ENCODE results near the gene LCOR.
"Not testable (repeated sequence)": the region's sequence is repeated elsewhere in the genome, so short reads cannot be mapped to it uniquely, and the experiment has no call there.

The LCOR gene

GRCh38 chr10:96840841-96841518 is 8.9 kb downstream of the LCOR start:
- DNase-seq, result peak in 3 of 4 experiments; percentile 25 to 55 (median 34)

DNA sequence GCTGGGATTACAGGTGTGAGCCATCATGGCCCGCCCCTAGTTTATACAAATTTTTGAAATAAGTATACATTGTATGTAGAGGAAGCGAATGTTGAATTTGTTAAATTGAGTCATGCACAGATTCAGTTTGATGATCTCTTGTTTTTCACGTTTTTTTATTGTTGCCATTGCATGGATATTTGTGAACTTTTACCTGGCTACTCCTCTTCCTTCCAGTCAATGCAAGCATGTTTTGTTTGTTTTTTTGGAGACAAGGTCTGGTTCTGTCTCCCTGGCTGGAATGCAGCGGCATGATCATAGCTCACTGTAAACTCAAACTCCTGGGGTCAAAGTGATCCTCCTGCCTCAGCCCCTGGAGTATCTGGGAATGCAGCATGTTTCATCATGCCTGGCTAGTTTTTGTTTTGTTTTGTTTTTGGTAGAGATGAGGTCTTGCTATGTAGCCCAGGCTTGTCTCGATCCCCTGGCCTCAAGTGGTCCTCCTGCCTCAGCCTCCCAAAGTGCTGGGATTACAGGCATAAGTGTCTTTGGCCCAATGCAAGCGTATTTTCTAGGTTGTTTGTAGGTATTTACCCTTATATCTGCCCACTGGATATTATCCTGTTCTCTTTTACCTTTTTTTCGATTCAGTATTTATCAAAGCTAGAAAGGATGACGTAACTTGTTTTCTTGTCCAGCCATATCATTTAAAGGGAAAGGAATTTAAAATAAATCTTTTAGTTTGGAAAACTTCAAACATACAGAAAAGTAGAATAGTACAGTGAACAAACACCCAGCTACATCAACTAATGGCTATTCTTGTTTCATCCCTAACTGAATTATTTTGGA is 11.0 kb downstream of the LCOR start:
- no peak for DNase-seq

GRCh38 chr10:96843823-96844222 is 11.7 kb downstream of the LCOR start:
- no peak for DNase-seq

- DNase-seq, result no peak
Measured at GRCh38 chr10:96846395-96846794, 14.3 kb downstream of the LCOR start.

- DNase-seq, result no peak
Measured at GRCh38 chr10:96846926-96847325, 14.8 kb downstream of the LCOR start.

DNA sequence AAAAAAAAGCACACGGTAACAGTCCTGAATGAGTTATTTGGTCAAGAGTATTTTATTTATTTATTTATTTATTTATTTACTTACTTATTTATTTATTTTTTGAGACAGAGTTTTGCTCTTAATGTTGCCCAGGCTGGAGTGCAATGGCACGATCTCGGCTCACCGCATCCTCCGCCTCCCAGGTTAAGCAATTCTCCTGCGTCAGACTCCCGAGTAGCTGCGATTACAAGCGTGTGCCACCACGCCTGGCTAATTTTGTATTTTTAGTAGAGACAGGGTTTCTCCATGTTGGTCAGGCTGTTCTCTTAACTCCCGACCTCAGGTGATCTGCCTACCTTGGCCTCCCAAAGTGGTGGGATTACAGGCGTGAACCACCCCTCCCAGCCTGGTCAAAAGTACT is 15.3 kb downstream of the LCOR start:
- DNase-seq, result not testable (repeated sequence)

DNA sequence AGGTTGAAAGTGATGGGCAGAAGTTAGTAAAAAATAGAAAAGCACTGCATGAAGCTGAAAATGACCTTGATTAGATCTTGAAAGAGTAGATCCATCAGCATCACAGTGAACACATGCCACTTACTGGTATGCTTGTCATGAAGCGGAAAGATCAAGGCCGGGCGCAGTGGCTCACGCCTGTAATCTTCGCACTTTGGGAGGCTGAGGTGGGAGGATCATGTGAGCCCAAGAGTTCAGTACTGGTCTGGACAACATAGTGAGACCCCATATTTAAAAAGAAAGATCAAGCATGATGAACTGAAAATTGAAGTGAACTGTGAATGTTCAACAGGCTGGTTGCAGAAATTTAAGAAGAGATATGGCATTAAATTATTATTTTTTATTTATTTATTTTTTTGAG is 18.0 kb downstream of the LCOR start:
- DNase-seq, result no peak

DNA sequence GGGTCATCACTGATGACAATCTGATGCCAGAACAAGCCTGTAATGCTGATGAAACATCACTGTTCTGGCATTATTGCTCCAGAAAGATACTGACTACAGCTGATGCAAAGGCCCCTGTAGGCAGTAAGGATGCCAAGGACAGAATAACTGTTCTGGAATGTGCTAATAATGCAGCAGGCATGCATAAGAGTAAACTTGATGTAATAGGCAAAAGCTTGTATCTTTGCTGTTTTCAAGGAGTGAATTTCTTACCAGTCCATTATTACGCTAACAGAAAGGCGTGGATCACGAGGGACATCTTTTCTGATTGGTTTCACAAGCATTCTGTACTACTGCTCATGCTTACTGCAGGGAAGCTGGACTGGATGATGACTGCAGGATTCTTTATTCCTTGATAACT is 18.7 kb downstream of the LCOR start:
- no peak for DNase-seq

DNA sequence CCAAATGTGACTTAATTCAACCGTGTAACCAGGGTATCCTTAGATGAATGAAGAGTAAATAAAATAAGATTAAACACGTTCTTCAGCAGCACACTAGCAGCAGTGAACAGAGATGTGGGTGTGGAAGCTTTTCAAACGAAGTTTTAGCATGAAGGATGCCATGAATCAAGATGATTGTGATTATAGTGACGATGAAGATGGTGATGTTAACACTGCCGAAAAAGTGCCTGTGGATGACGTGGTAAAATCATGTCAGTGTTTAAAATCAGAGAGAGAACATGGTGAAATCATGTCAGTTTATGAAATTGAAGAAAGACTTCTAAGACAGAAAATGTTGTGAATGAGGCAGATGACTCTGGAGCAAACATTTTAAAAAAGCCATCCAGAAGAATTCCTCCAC is 19.2 kb downstream of the LCOR start:
- DNase-seq, result no peak

- DNase-seq, result no peak
Measured at GRCh38 chr10:96856317-96856716, 24.2 kb downstream of the LCOR start.

DNA sequence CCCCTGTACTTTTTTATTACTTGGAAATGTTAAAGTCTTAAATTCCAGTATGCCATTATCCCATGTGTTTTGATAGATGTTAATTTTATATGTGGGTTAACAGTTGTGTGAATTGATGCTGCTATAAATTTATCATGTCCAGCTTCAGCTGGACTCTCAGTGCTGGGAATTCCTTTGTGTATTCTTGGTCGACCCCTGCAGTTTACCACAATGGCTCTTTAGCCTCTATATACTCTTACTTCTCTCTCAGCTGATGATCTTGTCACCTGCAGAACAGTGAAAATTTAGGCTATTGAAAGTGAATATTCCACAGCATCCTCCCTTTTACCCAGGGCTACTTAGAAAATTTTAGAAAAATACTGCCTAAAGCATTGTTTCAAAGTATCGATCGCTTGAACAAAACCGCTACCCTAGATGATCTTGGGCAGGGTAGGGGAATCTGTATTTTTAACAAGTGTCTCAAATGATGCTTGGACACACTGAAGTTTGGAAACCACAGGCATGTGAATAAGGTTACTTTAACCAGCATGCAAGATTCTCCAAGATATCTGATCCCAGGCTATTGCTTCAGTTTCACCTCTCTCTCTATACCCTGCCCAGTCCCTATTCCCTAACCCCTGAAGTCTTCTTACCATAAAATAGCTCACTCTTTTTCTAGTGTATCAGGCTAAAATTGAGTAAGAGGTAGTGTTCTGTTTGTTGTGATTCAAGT is 25.4 kb downstream of the LCOR start:
- DNase-seq, result no peak

GRCh38 chr10:96858038-96858705 is 26.1 kb downstream of the LCOR start:
- no peak for DNase-seq

DNA sequence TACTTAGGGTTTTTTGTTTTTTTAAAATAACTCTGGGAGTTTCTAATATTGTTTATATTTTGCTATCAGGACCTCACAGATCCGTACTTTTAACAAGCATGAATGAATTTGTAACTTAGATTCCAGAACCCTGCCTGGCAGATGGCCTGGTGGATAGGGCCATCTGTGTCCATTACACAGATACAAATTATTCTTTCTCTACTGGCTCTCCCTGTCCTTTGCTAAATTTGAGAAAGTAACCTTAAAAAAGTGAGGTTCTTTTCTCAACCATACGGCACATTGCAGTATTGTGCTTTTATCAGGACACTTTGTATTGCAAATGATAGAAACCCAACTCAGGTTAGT is 26.6 kb downstream of the LCOR start:
- no peak for DNase-seq

GRCh38 chr10:96860631-96861277 is 28.7 kb downstream of the LCOR start:
- DNase-seq, result no peak

DNA sequence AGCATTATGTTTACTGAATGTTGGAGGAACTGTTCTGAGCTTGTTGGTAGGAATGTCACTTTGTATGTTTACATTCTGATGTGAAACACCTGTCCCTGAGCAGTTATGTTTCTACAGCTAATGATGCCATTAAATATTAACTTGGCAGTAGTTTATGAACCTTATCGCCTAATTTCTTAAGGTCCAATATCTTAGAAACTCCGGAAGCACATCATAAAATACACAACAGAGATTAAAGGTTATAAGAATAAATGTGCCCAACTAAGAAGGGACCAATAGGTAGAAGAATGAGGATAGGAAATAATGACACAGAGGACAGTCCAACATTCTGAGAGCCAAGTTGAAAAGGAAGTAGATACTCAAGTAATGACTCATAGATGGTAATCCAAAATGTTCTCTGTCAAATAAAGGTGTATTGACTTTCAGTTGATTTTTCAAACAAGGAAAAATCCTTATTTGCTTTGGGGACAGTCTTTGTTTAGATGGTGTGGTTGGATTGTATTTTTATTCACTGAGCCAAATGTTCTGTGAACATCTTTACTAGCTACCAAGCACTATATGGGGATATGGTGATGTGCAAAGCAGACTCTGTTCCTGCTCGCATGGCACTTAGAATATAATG is 31.9 kb downstream of the LCOR start:
- DNase-seq, result no peak

GRCh38 chr10:96873086-96873485 is 41.0 kb downstream of the LCOR start:
- no peak for DNase-seq

- DNase-seq, result no peak
Measured at GRCh38 chr10:96873756-96874467, 41.8 kb downstream of the LCOR start.

DNA sequence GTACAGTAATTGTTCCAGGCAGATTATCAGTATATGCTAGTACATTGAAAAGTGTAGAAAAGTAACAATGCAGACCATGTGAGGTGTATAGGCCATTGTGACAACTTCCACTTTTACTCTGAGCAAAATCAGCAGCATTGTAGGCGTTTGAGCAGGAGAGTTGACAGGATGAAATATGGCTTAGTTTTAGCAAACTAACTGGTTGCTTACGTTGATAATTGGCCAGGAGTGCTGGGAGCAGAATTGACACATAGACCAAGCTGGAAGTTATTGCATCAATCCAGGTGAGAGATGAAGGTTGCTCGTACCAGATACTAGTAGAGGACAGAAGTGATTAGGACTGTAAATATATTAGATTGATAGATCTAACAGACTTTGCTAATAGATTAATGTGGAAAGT is 46.0 kb downstream of the LCOR start:
- DNase-seq, result peak in 2 of 4 experiments; percentile 11 to 16

GRCh38 chr10:96880575-96880974 is 48.5 kb downstream of the LCOR start:
- DNase-seq, result no peak

DNA sequence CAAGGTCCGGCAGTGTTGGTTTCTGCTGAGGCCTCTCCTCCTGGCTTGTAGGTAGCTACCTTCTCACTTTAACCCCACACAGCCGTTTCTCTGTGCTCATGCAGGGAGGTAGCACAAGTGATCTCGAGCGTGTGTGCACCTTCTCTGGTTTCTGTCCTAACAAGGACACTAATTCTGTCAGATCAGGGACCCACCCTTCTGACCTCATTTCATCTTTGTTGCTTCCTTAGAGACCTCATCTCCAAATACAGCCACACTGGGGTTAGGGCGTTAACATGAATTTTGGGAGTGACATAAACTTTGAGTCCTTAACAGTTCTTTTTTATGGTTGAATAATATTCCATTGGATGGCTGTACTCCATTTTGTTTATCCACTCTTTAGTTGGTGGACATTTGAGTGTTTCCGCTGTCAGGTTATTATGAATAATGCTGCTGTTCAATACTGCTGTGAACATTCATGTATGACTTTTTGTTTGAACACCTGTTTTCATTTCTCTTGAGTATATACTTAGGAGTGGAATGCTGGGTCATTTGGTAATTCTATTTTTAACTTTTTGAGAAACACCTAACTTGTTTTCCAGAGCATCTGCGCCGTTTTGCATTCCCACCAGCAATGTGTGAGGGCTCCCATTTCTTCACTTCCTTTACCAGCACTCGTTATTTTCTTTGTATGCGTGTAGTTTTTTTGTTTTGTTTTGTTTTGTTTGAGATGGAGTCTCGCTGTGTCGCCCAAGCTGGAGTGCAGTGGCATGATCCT is 57.5 kb downstream of the LCOR start:
- no peak for DNase-seq

GRCh38 chr10:96890172-96890513 is 58.0 kb downstream of the LCOR start:
- peak in 3 of 4 experiments; percentile 36 to 51 (median 41) for DNase-seq

Measured in suppressor macrophage (primary cell).